Muscle layer of duodenum (tissue), 2 donors: ENCODE measurements around the gene GRB2.
"Not testable (repeated sequence)": the region's sequence is repeated elsewhere in the genome, so short reads cannot be mapped to it uniquely, and the experiment has no call there.

Experiments
- H3K27ac ChIP-seq: one replicate; pipeline ENCODE4 v1.7.0; 2013; ENCODE audit warnings: mild to moderate bottlenecking, low read length
- H3K27me3 ChIP-seq: one replicate; pipeline ENCODE4 v1.7.0; 2013; ENCODE audit warnings: low read depth, mild to moderate bottlenecking, control low read depth, low read length
- H3K36me3 ChIP-seq, 2 donors: one replicate each; pipeline ENCODE4 v1.7.0; 2013; ENCODE audit warnings: low read length in 2 of 2, control low read depth in 1 of 2, mild to moderate bottlenecking in 1 of 2; ENCODE audit not compliant: insufficient read depth in 2 of 2, control insufficient read depth in 1 of 2
- H3K4me1 ChIP-seq, 2 donors: one replicate each; pipeline ENCODE4 v1.7.0; 2013; ENCODE audit warnings: low read length in 2 of 2, mild to moderate bottlenecking in 2 of 2, control low read depth in 1 of 2, moderate library complexity in 1 of 2; ENCODE audit not compliant: insufficient read depth in 2 of 2, control insufficient read depth in 1 of 2
- H3K4me3 ChIP-seq, 2 donors: one replicate each; pipeline ENCODE4 v1.7.0; 2013; ENCODE audit warnings: low read length in 2 of 2, low read depth in 1 of 2, mild to moderate bottlenecking in 1 of 2
- H3K9me3 ChIP-seq, 2 donors: one replicate each; pipeline ENCODE4 v1.7.0; 2013; ENCODE audit warnings: low read length in 2 of 2, control low read depth in 1 of 2, mild to moderate bottlenecking in 1 of 2; ENCODE audit not compliant: control insufficient read depth in 1 of 2
- donor health status: healthy.

The GRB2 gene

DNA sequence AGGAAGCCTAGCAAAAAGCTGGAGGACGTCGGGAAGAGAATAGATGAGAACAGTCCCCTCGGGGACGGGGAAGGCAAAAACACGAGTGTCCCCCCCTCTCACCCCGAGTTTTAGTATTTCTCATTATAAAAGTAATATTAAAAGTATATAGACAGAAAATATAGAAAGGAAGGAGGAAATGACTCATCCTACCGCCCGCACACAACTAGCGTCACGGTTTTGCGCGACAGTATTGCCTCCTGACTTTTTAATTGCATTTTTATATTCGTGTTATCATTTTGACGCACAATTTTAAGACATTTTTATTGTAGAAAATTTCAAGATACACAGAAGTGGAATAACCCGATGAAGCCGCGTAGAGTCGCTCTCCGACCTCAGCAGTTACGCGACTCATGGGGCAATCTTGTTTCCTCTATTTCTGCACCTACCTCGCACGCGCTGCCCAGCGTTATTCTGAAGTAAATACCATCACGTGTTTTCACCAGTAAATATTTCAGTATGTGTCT is 115.6 kb downstream of the GRB2 start:
- no peaks in the 10 kb centered on the region for H3K9me3 ChIP-seq
- no peaks in the 10 kb centered on the region for H3K27me3 ChIP-seq
- peak overlapping the region; percentile 84 to 95 for H3K4me3 ChIP-seq
- no peaks in the 10 kb centered on the region for H3K36me3 ChIP-seq
- H3K27ac ChIP-seq, result peak overlapping the region; percentile 93
- H3K4me1 ChIP-seq, result peaks cover 0 to 7% of the 10 kb centered on the region in 2 donors

DNA sequence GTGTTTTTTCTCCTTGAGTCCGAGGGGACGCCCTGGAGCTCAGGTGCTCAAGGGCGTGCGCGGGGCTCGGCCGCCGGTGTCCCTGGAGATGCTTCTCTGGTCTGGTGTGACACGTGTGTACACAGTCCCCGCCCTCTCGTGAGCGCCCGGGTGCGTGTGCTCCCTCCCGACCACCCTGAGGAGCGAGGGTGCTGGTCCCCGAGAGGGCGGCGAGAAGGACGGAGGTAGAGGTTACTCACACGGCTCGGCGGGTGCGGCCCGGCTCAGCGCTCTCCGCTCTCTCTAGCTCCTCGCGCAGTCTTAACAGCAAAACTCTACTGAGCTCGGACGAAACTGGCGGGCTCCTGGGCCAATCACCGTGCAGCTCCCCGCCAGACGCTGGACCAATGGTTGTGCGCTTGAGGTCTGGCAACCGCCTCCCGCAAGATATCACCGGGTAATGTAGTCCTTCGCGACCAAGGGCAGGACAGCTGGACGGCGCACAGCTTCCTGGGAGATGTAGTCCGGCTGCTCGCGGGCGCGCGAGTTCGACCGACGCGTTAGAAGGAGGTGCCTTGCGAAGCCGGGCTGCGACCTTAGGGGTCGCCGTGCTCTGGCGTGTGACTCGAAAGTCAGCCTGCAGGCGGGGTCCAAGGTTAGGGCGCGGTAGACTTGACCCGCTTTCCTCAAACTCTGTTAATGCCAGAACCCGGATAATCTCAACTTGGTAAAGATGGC is 116.2 kb downstream of the GRB2 start, which contains the start of gene SLC25A19:
SLC25A19 (minus strand) TSS at position 319 of the 717 bp plus-strand sequence. CDS start 2,669 bp downstream, outside the sequence.
- Histone ChIP-seq H3K4me1 (peaks cover 0 to 7% of the 10 kb centered on the region in 2 donors), H3K4me3 (peak within 1 kb of the TSS; percentile 84 to 95), H3K27ac (peak within 1 kb of the TSS; percentile 93), H3K27me3 (no peaks in the 10 kb centered on the region), H3K9me3 (no peaks in the 10 kb centered on the region), H3K36me3 (no peaks in the 10 kb centered on the region)

DNA sequence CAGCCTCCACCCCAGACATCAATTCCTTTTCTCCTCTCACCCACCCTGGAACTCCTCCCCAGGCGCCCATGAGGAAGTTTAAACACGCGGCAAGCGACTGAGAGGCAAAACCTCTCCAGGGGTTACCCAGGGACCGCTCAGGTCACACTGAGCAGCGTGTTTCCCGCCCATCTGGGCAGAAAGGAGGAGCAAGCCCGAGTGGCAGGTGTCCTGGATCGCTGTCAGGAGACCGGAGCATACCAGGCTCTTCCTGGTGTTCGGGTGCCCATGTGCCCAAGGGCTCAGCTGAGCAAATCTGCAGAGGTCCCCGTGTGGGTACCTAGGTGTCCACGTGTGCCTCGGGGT is 116.7 kb downstream of the GRB2 start:
- no peaks in the 10 kb centered on the region for H3K27me3 ChIP-seq
- H3K4me3 ChIP-seq, result peak overlapping the region; percentile 84 to 95
- peaks cover 0 to 7% of the 10 kb centered on the region in 2 donors for H3K4me1 ChIP-seq
- no peaks in the 10 kb centered on the region for H3K9me3 ChIP-seq
- peak overlapping the region; percentile 63 for H3K27ac ChIP-seq
- no peaks in the 10 kb centered on the region for H3K36me3 ChIP-seq

DNA sequence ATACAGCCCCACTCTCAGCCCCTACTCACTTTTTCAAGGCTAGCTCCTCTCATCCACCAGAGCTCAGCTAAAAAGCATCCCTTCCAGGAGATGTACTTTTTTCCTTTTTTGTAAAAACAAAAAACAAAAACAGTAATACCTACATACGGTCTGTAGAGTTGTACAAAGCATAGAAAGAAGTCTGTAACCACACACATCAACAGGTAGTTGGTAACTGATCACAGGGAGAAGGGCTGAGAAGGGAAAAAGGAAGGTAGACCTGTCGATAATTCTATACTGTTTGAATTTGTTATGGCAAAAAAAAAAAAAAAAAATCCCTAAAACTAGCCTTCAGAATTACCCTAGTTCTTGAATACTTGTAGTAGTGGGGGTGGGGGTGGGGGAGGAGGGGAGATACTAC is 117.1 kb downstream of the GRB2 start:
- peak overlapping the region; percentile 84 to 95 for H3K4me3 ChIP-seq
- H3K27me3 ChIP-seq, result no peaks in the 10 kb centered on the region
- no peaks in the 10 kb centered on the region for H3K9me3 ChIP-seq
- peaks cover 0 to 7% of the 10 kb centered on the region in 2 donors for H3K4me1 ChIP-seq
- peaks cover 0 to 2% of the 10 kb centered on the region in 2 donors for H3K36me3 ChIP-seq
- H3K27ac ChIP-seq, result peak overlapping the region; percentile 63

DNA sequence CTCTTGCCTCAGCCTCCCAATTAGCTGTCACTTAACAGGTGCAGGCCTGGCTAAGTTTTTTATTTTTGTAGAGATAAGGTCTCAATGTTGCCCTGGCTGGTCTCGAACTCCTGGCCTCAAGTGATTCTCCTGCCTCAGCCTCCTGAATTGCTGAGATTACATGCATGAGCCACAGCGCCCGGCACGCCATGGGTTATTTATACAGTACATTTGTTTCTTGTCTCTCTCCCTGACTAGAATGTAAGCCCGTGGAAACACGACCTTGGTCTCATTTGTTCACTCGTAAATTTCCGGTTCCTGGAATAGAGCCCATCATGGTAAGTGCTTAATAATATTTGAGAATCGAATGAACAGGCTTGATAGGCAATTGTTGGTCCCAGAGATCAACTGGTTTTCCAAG is 118.3 kb downstream of the GRB2 start:
- peaks cover 0 to 7% of the 10 kb centered on the region in 2 donors for H3K4me1 ChIP-seq
- H3K9me3 ChIP-seq, result no peaks in the 10 kb centered on the region
- no peak overlapping the region for H3K4me3 ChIP-seq
- H3K27ac ChIP-seq, result no peak overlapping the region
- no peaks in the 10 kb centered on the region for H3K27me3 ChIP-seq
- H3K36me3 ChIP-seq, result peaks cover 0 to 4% of the 10 kb centered on the region in 2 donors

DNA sequence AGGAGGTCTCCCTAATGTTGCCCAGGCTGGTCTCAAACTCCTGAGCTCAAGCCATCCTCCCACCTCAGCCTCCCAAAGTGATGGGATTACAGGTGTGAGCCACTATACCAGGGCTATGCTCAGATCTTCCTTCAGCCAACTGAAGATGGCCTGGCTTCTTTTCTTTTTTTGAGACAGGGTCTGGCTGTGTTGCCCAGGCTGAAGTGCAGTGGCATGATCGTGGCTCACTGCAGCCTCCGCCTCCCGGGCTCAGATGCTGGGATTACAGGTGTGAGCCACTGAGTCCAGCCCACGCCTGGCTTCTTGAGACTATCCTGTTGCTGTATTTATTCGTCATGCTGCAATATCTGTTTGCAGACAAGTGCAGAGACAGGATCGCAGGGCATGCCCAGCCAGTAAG is 120.4 kb downstream of the GRB2 start:
- H3K36me3 ChIP-seq, result peaks cover 0 to 10% of the 10 kb centered on the region in 2 donors
- no peaks in the 10 kb centered on the region for H3K9me3 ChIP-seq
- peaks cover 0 to 7% of the 10 kb centered on the region in 2 donors for H3K4me1 ChIP-seq
- no peak overlapping the region for H3K27ac ChIP-seq
- no peaks in the 10 kb centered on the region for H3K27me3 ChIP-seq
- H3K4me3 ChIP-seq, result no peak overlapping the region

DNA sequence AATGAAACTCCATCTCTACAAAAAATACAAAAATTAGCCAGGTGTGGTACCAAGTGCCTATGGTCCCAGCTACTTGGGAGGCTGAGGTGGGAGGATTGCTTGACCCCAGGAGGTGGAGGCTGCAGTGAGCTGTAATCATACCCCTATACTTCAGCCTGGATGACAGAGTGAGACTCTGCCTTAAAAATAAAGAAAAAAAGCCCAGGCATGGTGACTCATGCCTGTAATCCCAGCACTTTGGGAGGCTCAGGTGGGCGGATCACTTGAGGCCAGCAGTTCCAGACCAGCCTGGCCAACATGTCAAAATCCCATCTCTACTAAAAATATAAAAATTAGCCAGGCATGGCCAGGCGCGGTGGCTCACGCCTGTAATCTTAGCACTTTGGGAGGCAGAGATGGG is 125.3 kb downstream of the GRB2 start:
- H3K4me3 ChIP-seq, H3K9me3 ChIP-seq, H3K27me3 ChIP-seq, H3K4me1 ChIP-seq, H3K27ac ChIP-seq: not testable (repeated sequence)
- peaks cover 3 to 15% of the 10 kb centered on the region in 2 donors for H3K36me3 ChIP-seq

DNA sequence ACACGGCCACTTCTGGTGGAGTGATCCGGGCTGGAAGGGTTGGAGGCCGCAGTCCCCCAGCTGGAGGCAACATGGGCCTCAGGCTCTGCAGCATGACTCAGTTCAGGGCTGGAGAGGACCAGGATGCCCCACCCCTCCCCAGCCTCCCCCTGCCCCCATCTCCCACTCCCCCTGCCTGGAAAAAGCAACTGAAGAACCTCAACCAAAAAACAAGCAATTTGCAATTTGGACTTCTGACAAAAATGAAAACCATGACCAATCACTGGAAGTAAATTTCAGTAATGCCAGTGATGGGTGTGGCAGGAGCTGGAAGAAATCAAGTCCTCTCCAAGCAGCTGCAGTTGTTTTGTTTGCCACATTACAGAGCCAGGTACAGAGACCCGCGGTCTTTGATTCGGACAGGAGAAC is 127.8 kb downstream of the GRB2 start:
- H3K4me1 ChIP-seq, result peaks cover 0 to 8% of the 10 kb centered on the region in 2 donors
- no peaks in the 10 kb centered on the region for H3K9me3 ChIP-seq
- no peak overlapping the region for H3K27ac ChIP-seq
- H3K27me3 ChIP-seq, result no peaks in the 10 kb centered on the region
- peaks cover 3 to 12% of the 10 kb centered on the region in 2 donors for H3K36me3 ChIP-seq
- H3K4me3 ChIP-seq, result no peak overlapping the region

DNA sequence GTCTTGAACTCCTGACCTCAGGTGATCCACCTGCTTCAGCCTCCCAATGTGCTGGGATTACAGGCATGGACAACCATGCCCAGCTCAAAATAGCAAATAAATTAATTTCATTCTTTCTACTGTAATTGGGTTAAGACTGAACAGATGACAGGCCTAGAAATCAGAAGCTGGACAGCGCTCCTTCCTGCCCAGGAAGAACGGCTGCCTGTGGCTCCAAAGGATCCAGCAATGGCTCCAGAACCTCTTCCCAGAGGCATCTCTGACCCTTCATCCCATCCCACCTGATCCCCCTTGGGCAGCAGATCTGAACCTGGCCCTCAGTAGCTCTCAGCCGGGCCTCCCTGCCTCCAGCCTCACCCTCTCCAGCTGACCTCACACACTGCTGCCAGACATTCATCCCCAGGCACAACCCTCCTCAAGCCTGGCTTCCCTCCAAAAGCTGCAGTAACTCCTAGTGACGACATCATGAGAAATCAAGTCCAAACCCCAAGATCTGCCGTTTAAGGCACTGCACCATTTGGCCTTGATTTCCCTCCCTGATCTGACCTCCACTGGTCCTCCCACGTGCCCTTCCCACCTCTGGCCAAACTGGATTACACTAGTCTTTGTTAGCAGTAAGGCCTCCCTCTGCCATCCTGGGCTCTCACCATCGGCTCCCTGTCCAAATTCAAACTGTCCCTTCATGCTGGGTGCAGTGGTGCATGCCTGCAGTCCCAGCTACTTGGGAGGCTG is 131.3 kb downstream of the GRB2 start:
- Histone ChIP-seq H3K36me3 (peaks cover 3 to 5% of the 10 kb centered on the region in 2 donors), H3K4me1 (peaks cover 4 to 26% of the 10 kb centered on the region in 2 donors), H3K27me3 (no peaks in the 10 kb centered on the region), H3K9me3 (no peaks in the 10 kb centered on the region), H3K4me3 (no peak overlapping the region), H3K27ac (no peak overlapping the region)

DNA sequence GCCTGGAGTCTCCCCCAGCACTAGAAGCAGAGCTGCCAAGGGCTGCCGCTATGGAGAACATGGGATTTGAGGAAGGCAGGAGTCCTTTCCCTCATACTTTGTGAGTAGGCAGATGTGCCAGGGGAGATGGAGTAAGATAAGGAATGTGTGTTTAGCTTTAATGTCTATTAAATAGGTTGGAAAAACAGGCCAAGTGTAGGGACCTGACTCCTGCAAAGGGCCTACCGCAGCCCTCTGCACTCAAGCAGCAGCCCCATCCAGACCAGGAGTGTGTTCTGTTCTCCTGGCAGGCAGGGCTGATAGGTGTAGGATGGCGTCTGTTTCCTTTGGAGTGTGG is 132.7 kb downstream of the GRB2 start:
- no peaks in the 10 kb centered on the region for H3K27me3 ChIP-seq
- no peaks in the 10 kb centered on the region for H3K9me3 ChIP-seq
- H3K4me1 ChIP-seq, result peaks cover 4 to 26% of the 10 kb centered on the region in 2 donors
- H3K27ac ChIP-seq, result no peak overlapping the region
- peaks cover 3 to 5% of the 10 kb centered on the region in 2 donors for H3K36me3 ChIP-seq
- H3K4me3 ChIP-seq, result no peak overlapping the region

DNA sequence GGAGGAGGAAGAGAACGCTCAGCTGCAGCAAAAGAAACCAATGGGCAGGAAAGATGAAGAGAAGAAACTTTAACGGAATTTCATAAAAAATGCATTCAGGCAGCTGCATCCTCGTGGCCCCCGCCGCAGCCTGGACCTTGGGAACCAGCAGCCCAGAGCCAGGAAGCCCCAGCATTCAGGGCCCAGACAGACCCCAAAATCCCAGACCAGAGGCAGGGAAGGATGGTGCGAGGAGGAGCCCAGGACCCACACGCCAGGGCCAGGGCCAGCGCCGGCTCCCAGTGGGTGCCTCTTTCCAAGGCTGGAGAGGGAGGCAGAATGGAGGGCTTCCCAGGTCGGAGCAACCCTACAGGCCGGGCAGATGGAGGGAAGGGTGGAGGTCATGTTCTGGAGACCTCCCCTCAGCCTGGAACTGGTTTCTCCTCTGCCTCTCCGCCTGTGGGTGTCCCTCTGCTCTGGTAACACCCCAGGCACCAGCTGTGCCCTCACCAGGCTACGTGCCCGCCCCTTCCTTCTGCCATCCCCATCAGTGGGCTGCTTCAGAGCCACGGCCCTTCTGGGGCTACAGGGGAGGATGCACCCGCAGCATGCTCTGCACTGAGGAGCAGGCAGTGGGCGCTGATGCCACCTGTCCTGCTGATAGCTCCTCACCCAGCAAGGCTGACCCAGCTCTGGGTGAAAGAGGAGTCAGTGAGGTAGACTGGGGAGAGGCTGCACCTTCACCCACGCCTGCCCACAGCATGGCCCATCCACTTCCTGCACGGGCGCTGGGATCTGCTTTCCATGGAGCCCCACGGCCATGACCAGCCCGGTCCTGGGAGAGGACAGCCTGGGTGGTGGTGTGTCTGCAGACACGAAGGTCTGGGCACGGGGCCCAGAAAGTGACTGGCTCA is 133.3 kb downstream of the GRB2 start:
- H3K4me1 ChIP-seq, result peaks cover 4 to 29% of the 10 kb centered on the region in 2 donors
- H3K4me3 ChIP-seq, result peak overlapping the region; percentile 60 to 81
- H3K9me3 ChIP-seq, result no peaks in the 10 kb centered on the region
- no peaks in the 10 kb centered on the region for H3K27me3 ChIP-seq
- H3K36me3 ChIP-seq, result peaks cover under 1 to 2% of the 10 kb centered on the region in 2 donors
- no peak overlapping the region for H3K27ac ChIP-seq
